IMR-90 (cell line): ENCODE results near the gene ZNF692. TPM values are rescaled to one million over a fixed set of nuclear protein-coding genes. Genes with fewer than 3 reads are reported as not detected.

ENCODE experiments used
- ATAC-seq: fragments of 200-7000 bp; cut with Tn5 transposase; 2 replicates; pipeline ENCODE4 v1.9.1; 2020; ENCODE audit warnings: low read depth, mild to moderate bottlenecking, moderate library complexity
- BruUV-seq: library from RNA; stranded (reverse); fragments of 400-500 nt; replicated peaks from 2 replicates; lab custom pipeline; 2021; lab: Mats Ljungman, UMichigan
- CTCF ChIA-PET: fragments of 300-600 bp; formaldehyde crosslinking; extraction: SDS; loops from one replicate; lab custom pipeline; 2021; ENCODE audit warnings: antibody characterized with exemption; lab: Yijun Ruan, JAX
- POLR2A ChIA-PET: fragments of 300-600 bp; sonication (Branson Sonifier 250); formaldehyde crosslinking; loops from one replicate; lab custom pipeline; 2022; ENCODE audit warnings: antibody characterized with exemption; ENCODE audit not compliant: unreplicated experiment; lab: Charles Lee
- DNase-seq: peaks from one replicate; pipeline ENCODE4 v3.0.0; 2013
- H2AFZ ChIP-seq: replicated peaks from 2 replicates; pipeline ENCODE3; 2013; ENCODE audit warnings: low read length, mild to moderate bottlenecking; ENCODE audit not compliant: poor library complexity
- H2AK5ac ChIP-seq: 2 replicates; pipeline ENCODE4 v1.6.1; 2013; ENCODE audit warnings: low read depth, low read length, inconsistent platforms
- H2AK9ac ChIP-seq: replicated peaks from 2 replicates; pipeline ENCODE3; 2013; ENCODE audit warnings: mild to moderate bottlenecking, low read depth, low read length, moderate library complexity; ENCODE audit not compliant: poor library complexity
- H2BK120ac ChIP-seq: 2 replicates; pipeline ENCODE4 v1.6.1; 2013; ENCODE audit warnings: low read depth, low read length, inconsistent platforms
- H2BK15ac ChIP-seq: 3 replicates; pipeline ENCODE4 v1.6.1; 2013; ENCODE audit warnings: low read depth, low read length, inconsistent platforms
- H2BK20ac ChIP-seq: 2 replicates; pipeline ENCODE4 v1.6.1; 2013; ENCODE audit warnings: low read depth, mild to moderate bottlenecking, inconsistent platforms, low read length, moderate library complexity
- H2BK5ac ChIP-seq: 2 replicates; pipeline ENCODE4 v1.6.1; 2013; ENCODE audit warnings: mild to moderate bottlenecking, low read depth, low read length, inconsistent platforms; ENCODE audit not compliant: poor library complexity, severe bottlenecking
- H3K14ac ChIP-seq: replicated peaks from 2 replicates; pipeline ENCODE4 v1.6.1; 2013; ENCODE audit warnings: low read depth, low read length, inconsistent platforms
- H3K18ac ChIP-seq: 2 replicates; pipeline ENCODE4 v1.6.1; 2013; ENCODE audit warnings: low read depth, low read length, control low read depth
- H3K23ac ChIP-seq: 2 replicates; pipeline ENCODE4 v1.6.1; 2013; ENCODE audit warnings: low read depth, low read length, inconsistent platforms
- H3K27ac ChIP-seq: 2 replicates; pipeline ENCODE4 v1.5.1; 2013; ENCODE audit warnings: mild to moderate bottlenecking, control low read depth, low read length; ENCODE audit not compliant: insufficient read depth
- H3K27me3 ChIP-seq: 2 replicates; pipeline ENCODE4 v1.6.1; 2013; ENCODE audit warnings: low read length; ENCODE audit not compliant: control insufficient read depth, insufficient read depth
- H3K36me3 ChIP-seq: 2 replicates; pipeline ENCODE4 v1.6.1; 2013; ENCODE audit warnings: low read length, mixed read lengths; ENCODE audit not compliant: control insufficient read depth, insufficient read depth
- H3K4ac ChIP-seq: 2 replicates; pipeline ENCODE4 v1.6.1; 2013; ENCODE audit warnings: low read depth, low read length, inconsistent platforms
- H3K4me1 ChIP-seq: 2 replicates; pipeline ENCODE4 v1.6.1; 2013; ENCODE audit warnings: low read length, mixed read lengths; ENCODE audit not compliant: control insufficient read depth, insufficient read depth
- H3K4me2 ChIP-seq: 2 replicates; pipeline ENCODE4 v1.6.1; 2013; ENCODE audit warnings: low read depth, mild to moderate bottlenecking, control low read depth, low read length, moderate library complexity
- H3K4me3 ChIP-seq: 2 replicates; pipeline ENCODE4 v1.5.1; 2013; ENCODE audit warnings: low read depth, mild to moderate bottlenecking, control low read depth, low read length, moderate library complexity; ENCODE audit not compliant: insufficient read depth
- H3K56ac ChIP-seq: 2 replicates; pipeline ENCODE4 v1.6.1; 2013; ENCODE audit warnings: low read length, inconsistent platforms; ENCODE audit not compliant: insufficient read depth; ENCODE audit errors: extremely low read depth
- H3K79me1 ChIP-seq, 2 experiments: 2 replicates each; pipeline ENCODE4 v1.6.1; 2013; ENCODE audit warnings: low read length in 2 of 2, inconsistent platforms in 1 of 2, low read depth in 1 of 2
- H3K9ac ChIP-seq: 2 replicates; pipeline ENCODE4 v1.6.1; 2013; ENCODE audit warnings: low read depth, low read length, control low read depth
- H3K9me1 ChIP-seq: 2 replicates; pipeline ENCODE4 v1.6.1; 2013; ENCODE audit warnings: low read length, inconsistent platforms; ENCODE audit not compliant: insufficient read depth
- H3K9me3 ChIP-seq: 2 replicates; pipeline ENCODE4 v1.6.1; 2013; ENCODE audit warnings: low read length; ENCODE audit not compliant: control insufficient read depth, insufficient read depth
- H4K20me1 ChIP-seq: 2 replicates; pipeline ENCODE4 v1.6.1; 2013; ENCODE audit warnings: low read length, inconsistent platforms; ENCODE audit not compliant: insufficient read depth
- H4K5ac ChIP-seq: 2 replicates; pipeline ENCODE4 v1.6.1; 2013; ENCODE audit warnings: mild to moderate bottlenecking, low read depth, low read length, control low read depth
- H4K8ac ChIP-seq, 2 experiments: 2 replicates each; pipeline ENCODE4 v1.6.1; 2013; ENCODE audit warnings: low read depth in 2 of 2, low read length in 2 of 2, control low read depth in 1 of 2, inconsistent platforms in 1 of 2
- H4K91ac ChIP-seq: 2 replicates; pipeline ENCODE4 v1.6.1; 2013; ENCODE audit warnings: low read depth, low read length, inconsistent platforms; ENCODE audit not compliant: insufficient read depth
- CEBPB ChIP-seq: IDR thresholded peaks from 2 replicates; pipeline ENCODE4 v1.6.1; 2012; ENCODE audit warnings: low read depth, low read length, improper control_type of control experiment
- CHD1 ChIP-seq: IDR thresholded peaks from 2 replicates; pipeline ENCODE4 v1.6.1; 2012; ENCODE audit warnings: low read depth, low read length, improper control_type of control experiment
- MAFK ChIP-seq: IDR thresholded peaks from 2 replicates; pipeline ENCODE4 v1.6.1; 2012; ENCODE audit warnings: low read depth, low read length, improper control_type of control experiment
- NFE2L2 ChIP-seq: fragments of 150-350 bp; IDR thresholded peaks from 2 replicates; pipeline ENCODE4 v1.6.1; 2016; ENCODE audit warnings: low read depth, mild to moderate bottlenecking, low read length
- POLR2A ChIP-seq: IDR thresholded peaks from 2 replicates; pipeline ENCODE4 v1.6.1; 2012; ENCODE audit warnings: mild to moderate bottlenecking, low read depth, low read length
- RAD21 ChIP-seq: IDR thresholded peaks from 2 replicates; pipeline ENCODE4 v1.6.1; 2012; ENCODE audit warnings: low read length, improper control_type of control experiment
- SMC3 ChIP-seq: fragments of 150-350 bp; IDR thresholded peaks from 2 replicates; pipeline ENCODE4 v1.6.1; 2016; ENCODE audit warnings: low read depth, mild to moderate bottlenecking, antibody characterized with exemption, low read length, moderate library complexity
- WGBS, 2 experiments: methylation state at CpG; one replicate each; pipeline versions ENCODE4 v1.1.5 to v1.1.7; 2013; ENCODE audit warnings: missing lambda C conversion rate in 2 of 2; ENCODE audit not compliant: insufficient read length in 1 of 2; ENCODE audit errors: extremely low coverage in 2 of 2; 5-methylcytosine and 5-hydroxymethylcytosine counted together
- dilution Hi-C: fragments of 300-500 bp; cut with HindIII; formaldehyde crosslinking; loops from one replicate; pipeline ENCODE4 v1.14.3; 2018; ENCODE audit warnings: low sequenced_read_pairs; ENCODE audit not compliant: unreplicated experiment
- in situ Hi-C: fragments of 300-500 bp; cut with MboI; formaldehyde crosslinking; loops from 3 replicates; pipeline ENCODE4 v1.14.3; 2019; ENCODE audit warnings: low sequenced_read_pairs, inconsistent platforms, mixed read lengths
- intact Hi-C: fragments of 100-400 bp; cut with micrococcal nuclease; formaldehyde crosslinking; loops from 2 replicates; pipeline ENCODE4 v1.10.0; 2022
- polyA plus RNA-seq, 3 experiments: library from polyadenylated mRNA; depleted of rRNA; stranded (reverse); fragments of >200 nt; gene quantifications; 2 replicates each; pipeline ENCODE4 v1.2.3, GENCODE V29; 2012; ENCODE audit warnings: low replicate concordance in 1 of 3
- total RNA-seq: library from RNA; depleted of rRNA; stranded (reverse); fragments of >200 nt; gene quantifications from 2 replicates; pipeline ENCODE4 v1.2.3, GENCODE V29; 2012
- TF ChIP-seq, protein P1 (sequence below): conservative IDR thresholded peaks from 2 replicates; pipeline ENCODE4 v1.5.1; 2012; ENCODE audit warnings: mild to moderate bottlenecking, low read depth, low read length, improper control_type of control experiment

The ZNF692 gene
- total and polyA plus RNA-seq, 2 of the 4 experiments (the other 2 are of a cell fraction): 7.3 to 50.4 TPM

DNA sequence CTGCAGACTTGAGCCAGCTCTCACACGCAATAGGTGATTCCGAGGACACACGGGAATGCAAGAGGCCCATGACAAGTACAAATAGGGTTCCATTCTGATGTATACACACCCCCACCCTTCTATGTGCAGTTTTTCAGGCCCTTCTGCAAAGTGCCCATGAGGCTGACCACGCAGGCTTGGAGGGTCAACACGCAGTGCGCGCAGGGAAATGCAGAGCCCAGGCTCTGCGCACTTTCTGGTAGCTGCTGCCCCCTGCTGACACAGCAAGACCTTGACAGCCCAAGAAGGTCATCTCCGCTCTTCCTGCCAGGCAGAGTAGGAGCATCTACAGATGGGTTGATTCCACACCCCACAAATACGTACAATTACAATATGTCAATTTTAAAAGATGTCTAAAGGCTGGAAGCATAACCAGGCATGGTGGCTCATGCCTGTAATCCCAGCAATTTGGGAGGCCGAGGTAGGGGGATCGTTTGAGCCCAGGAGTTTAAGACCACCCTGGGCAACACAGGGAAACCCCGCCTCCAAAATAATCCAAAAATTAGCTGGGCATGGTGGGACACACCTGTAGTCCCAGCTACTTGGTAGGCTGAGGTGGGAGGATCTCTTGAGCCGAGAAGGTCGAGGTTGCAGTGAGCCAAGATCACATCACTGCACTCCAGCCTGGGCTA, 51.7 kb downstream of the ZNF692 start:
- no CpG with 5 or more reads among the region's 15 CpGs for WGBS, 2 experiments
- intact Hi-C loops: loop anchor here (1.0 to 5.0 kb wide), 2 partner anchors 1415 to 1435 kb away; no protein-coding TSS in a partner anchor
- TF ChIP-seq CEBPB (no peak), MAFK (peak; percentile 38), CHD1 (no peak), RAD21 (peak; percentile 69), POLR2A (no peak), NFE2L2 (no peak), SMC3 (peak; percentile 52)
- TF ChIP-seq, protein P1, sequence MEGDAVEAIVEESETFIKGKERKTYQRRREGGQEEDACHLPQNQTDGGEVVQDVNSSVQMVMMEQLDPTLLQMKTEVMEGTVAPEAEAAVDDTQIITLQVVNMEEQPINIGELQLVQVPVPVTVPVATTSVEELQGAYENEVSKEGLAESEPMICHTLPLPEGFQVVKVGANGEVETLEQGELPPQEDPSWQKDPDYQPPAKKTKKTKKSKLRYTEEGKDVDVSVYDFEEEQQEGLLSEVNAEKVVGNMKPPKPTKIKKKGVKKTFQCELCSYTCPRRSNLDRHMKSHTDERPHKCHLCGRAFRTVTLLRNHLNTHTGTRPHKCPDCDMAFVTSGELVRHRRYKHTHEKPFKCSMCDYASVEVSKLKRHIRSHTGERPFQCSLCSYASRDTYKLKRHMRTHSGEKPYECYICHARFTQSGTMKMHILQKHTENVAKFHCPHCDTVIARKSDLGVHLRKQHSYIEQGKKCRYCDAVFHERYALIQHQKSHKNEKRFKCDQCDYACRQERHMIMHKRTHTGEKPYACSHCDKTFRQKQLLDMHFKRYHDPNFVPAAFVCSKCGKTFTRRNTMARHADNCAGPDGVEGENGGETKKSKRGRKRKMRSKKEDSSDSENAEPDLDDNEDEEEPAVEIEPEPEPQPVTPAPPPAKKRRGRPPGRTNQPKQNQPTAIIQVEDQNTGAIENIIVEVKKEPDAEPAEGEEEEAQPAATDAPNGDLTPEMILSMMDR: peak; percentile 64

More for the DNA sequence above, 51.7 kb downstream of the ZNF692 start:
- ChIA-PET CTCF (interaction anchor here (0.7 kb wide), 1 partner anchor 438 kb away, joined by 3 read pairs; no protein-coding TSS in a partner anchor), POLR2A (no interaction called here)
- Histone ChIP-seq H3K79me1 (0 out of 4 replicates have a peak, but pooled peaks cover 0 to 12% of the 10 kb centered on the region in 2 experiments), H3K4me2 (no peak overlapping the region), H3K56ac (no peak overlapping the region), H3K4me1 (peaks cover 3% of the 10 kb centered on the region; the same call in 1 of the 2 replicates), H3K9ac (no peak overlapping the region), H3K36me3 (peaks cover 8% of the 10 kb centered on the region; the same call in 1 of the 2 replicates), H2BK15ac (no peak overlapping the region), H3K23ac (no peak overlapping the region), H4K91ac (no peak overlapping the region), H3K14ac (no peak overlapping the region), H2AFZ (peak overlapping the region; percentile 13), H3K9me3 (no peaks in the 10 kb centered on the region), H4K8ac (no peak overlapping the region), H3K27ac (no peak overlapping the region), H4K20me1 (peaks cover 12% of the 10 kb centered on the region), H3K27me3 (no peaks in the 10 kb centered on the region; the same call in 1 of the 2 replicates), H2AK9ac (no peak overlapping the region), H3K4me3 (no peak overlapping the region), H3K9me1 (peaks cover 10% of the 10 kb centered on the region; the same call in 1 of the 2 replicates), H2BK20ac (no peak overlapping the region), H2BK5ac (no peak overlapping the region), H3K18ac (no peak overlapping the region), H2AK5ac (no peak overlapping the region), H2BK120ac (no peak overlapping the region), H3K4ac (no peak overlapping the region), H4K5ac (no peak overlapping the region)
- in situ Hi-C loops: no loop called here
- ATAC-seq: peak; percentile 76
- DNase-seq: peak; percentile 39
- dilution Hi-C loops: no loop called here
- BruUV-seq: no TSS peak
